Upper lobe of left lung (tissue), 6 donors: ENCODE measurements around the gene ZNF319. TPM values are rescaled to one million over a fixed set of nuclear protein-coding genes. Genes with fewer than 3 reads are reported as not detected.

Experiments
- ATAC-seq, 2 donors: fragments of 200-7000 bp; cut with Tn5 transposase; one replicate each; pipeline ENCODE4 v1.9.1; 2022; ENCODE audit warnings: mild to moderate bottlenecking in 2 of 2, moderate library complexity in 2 of 2; ENCODE audit not compliant: low FRiP score in 2 of 2
- DNase-seq, 2 donors: peaks; one replicate each; pipeline ENCODE4 v3.0.0-alpha.2; 2019 to 2020
- H3K27ac ChIP-seq, 4 donors: fragments of 200-600 bp; sonication (generic); one replicate each; pipeline ENCODE4 v1.5.1; 2016 to 2019
- H3K27me3 ChIP-seq, 4 donors: fragments of 200-600 bp; sonication (generic); one replicate each; pipeline ENCODE4 v1.5.1; 2017 to 2019
- H3K36me3 ChIP-seq, 4 donors: fragments of 200-600 bp; sonication (generic); one replicate each; pipeline ENCODE4 v1.5.1; 2016 to 2019
- H3K4me1 ChIP-seq, 4 donors: fragments of 200-600 bp; sonication (generic); one replicate each; pipeline ENCODE4 v1.5.1; 2018 to 2019
- H3K4me3 ChIP-seq, 4 donors: fragments of 200-600 bp; sonication (generic); one replicate each; pipeline ENCODE4 v1.5.1; 2017 to 2019; ENCODE audit warnings: mild to moderate bottlenecking in 2 of 4, moderate library complexity in 1 of 4
- H3K9me3 ChIP-seq, 4 donors: fragments of 200-600 bp; sonication (generic); one replicate each; pipeline ENCODE4 v1.5.1; 2018 to 2019
- CTCF ChIP-seq, 6 experiments: fragments of 450-650 bp in 4 of 6; fragments of 200-600 bp in 2 of 6; sonication (generic) in 2 of 6; IDR thresholded peaks; one replicate each; pipeline ENCODE4 v1.5.1; 2016 to 2019; ENCODE audit warnings: antibody characterized with exemption in 6 of 6
- EP300 ChIP-seq, 4 donors: sonication (generic); formaldehyde crosslinking; IDR thresholded peaks; one replicate each; pipeline ENCODE4 v1.5.1; 2017; ENCODE audit warnings: antibody characterized with exemption in 4 of 4, control low read depth in 2 of 4
- POLR2A ChIP-seq, 4 donors: fragments of 450-650 bp; IDR thresholded peaks; one replicate each; pipeline ENCODE4 v1.5.1; 2016 to 2017; ENCODE audit warnings: antibody characterized with exemption in 4 of 4, mild to moderate bottlenecking in 2 of 4
- POLR2AphosphoS5 ChIP-seq, 2 donors: sonication (generic); formaldehyde crosslinking; IDR thresholded peaks; one replicate each; pipeline ENCODE4 v1.5.1; 2017; ENCODE audit warnings: antibody characterized with exemption in 2 of 2
- WGBS, 2 donors: methylation state at CpG; one replicate each; pipeline ENCODE4 v1.1.5; 2017 to 2018; 5-methylcytosine and 5-hydroxymethylcytosine counted together
- total RNA-seq, 6 donors: library from RNA; depleted of rRNA in 4 of 6; stranded (reverse); fragments of >200 nt in 4 of 6; gene quantifications; one replicate each; pipeline versions ENCODE4 v1.1.0 to v1.2.1, GENCODE V29; 2016 to 2021
- donor health status: DM: no; HTN: no; CAD: no; lungs with moderate emphysema.
- donor health status: DM: no; HTN: yes; CAD: no; lungs with severe emphysema.

ZNF319 gene
- total RNA-seq, 6 donors from 2014 or later, result 8.0 to 28.3 (median 13.3) TPM

DNA sequence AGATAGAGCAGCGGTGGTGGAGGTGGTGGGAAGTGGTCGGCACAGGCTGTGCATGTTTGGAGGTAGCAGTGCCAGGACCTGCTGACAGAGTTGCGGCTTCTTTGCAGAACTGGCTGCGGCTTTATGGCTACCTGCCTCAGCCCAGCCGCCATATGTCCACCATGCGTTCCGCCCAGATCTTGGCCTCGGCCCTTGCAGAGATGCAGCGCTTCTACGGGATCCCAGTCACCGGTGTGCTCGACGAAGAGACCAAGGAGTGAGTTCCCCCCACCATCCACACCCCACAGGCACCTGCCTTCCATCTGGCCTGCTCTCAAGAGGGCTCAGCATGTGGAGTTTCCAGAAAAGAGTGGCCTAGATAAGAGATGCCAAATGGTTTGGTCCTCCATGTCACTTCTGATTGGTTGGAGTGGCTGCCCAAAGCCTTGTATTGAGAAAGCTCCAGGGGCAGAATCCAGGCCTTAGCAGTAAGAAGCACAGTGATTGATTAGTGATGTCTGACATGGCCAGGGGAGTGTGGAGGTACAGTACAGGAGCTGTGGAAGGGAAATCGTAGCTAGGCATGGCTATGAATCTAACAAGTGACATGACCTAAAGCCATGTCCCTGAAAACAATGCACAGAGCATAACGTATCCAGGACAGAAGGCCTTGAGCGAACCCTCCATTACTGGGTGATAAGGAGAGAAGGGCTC, 37.0 kb upstream of the ZNF319 start:
- Histone ChIP-seq H3K36me3 (peaks cover 0 to 37% (median 20%) of the 10 kb centered on the region in 4 donors), H3K4me3 (no peak overlapping the region), H3K4me1 (peaks cover 9 to 27% (median 13%) of the 10 kb centered on the region in 4 donors), H3K27ac (no peak overlapping the region), H3K27me3 (no peaks in the 10 kb centered on the region), H3K9me3 (no peaks in the 10 kb centered on the region)
- WGBS, 2 donors, result 96 to 97% methylated on average over 9 to 15 of the region's 16 CpGs
- TF ChIP-seq EP300 (IDR thresholded peaks at IDR 0.05) (no peak), POLR2A (IDR thresholded peaks at IDR 0.05) (no peak), POLR2AphosphoS5 (IDR thresholded peaks at IDR 0.05) (no peak), CTCF (IDR thresholded peaks at IDR 0.05) (no peak)
- DNase-seq, result peak in 1 of 2 donors; percentile 36
- no peak for ATAC-seq

DNA sequence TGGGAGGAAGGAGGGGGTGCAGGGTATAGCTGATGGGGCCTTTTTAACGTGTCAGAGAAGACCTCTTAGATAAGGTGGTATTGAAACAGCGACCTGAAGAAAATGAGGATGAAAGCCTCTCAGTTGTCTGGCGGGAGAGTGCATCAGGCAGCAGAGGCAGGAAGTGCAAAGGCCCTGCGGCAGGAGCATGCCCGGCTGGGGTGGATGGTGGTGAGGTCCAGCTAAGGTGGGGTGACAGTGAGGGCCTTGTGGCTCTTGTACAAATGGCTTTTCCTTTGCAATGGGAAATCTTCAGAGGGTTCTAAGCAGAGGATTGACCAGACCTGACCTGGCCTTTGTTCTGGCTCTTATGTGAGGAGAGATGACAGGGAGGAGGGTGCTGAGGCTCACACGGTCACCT, 36.5 kb upstream of the ZNF319 start:
- 92 to 97% methylated on average over 6 of the region's 6 CpGs for WGBS, 2 donors
- Histone ChIP-seq H3K4me3 (no peak overlapping the region), H3K27ac (no peak overlapping the region), H3K27me3 (no peaks in the 10 kb centered on the region), H3K9me3 (no peaks in the 10 kb centered on the region), H3K4me1 (peaks cover 14 to 32% (median 17%) of the 10 kb centered on the region in 4 donors), H3K36me3 (peaks cover 0 to 31% (median 17%) of the 10 kb centered on the region in 4 donors)
- DNase-seq (no peak), ATAC-seq (no peak)
- TF ChIP-seq POLR2A (IDR thresholded peaks at IDR 0.05) (no peak), EP300 (IDR thresholded peaks at IDR 0.05) (no peak), CTCF (IDR thresholded peaks at IDR 0.05) (no peak), POLR2AphosphoS5 (IDR thresholded peaks at IDR 0.05) (no peak)

DNA sequence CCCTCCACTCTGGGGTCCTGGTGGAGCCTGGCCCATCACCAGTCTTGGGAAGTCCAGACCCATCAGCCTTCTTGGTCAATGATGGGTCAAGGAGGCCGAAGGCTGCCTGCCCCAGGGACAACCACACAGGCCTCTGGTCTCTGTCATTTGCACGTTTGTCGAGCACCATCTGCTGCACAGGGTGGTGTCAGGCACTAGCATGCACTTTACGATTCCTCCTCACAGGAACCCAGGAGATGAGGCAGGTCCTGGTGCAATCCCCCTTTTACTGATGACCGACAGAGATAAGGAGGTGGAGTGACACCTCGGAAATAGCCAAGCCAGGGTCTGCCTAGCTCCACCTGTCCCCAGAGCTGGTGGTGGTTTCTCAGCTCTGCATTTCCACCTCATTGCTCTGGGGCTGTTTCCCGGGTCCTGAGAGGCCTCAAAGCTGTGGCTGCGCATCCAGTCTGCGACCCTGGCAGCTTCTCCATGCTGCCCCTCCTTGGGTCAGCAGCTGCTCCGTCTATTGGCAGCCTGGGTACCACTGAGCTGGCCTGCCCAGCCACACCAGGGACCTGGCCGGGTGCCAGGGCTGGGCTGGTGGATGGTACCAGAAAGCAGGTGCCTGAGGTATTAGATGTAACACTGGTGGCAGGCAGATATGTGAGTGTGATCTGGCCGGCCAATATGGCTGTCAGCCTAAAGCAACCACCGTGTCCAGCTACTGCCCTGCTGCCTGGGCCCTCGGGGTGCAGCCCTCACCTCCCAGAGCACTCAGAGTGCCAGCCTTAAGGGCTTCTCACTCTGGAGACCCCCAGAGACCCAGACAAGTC, 35.1 kb upstream of the ZNF319 start:
- Histone ChIP-seq H3K27me3 (no peaks in the 10 kb centered on the region), H3K4me1 (peaks cover 26 to 45% (median 28%) of the 10 kb centered on the region in 4 donors), H3K9me3 (no peaks in the 10 kb centered on the region), H3K4me3 (no peak overlapping the region), H3K27ac (no peak overlapping the region), H3K36me3 (peaks cover 0 to 20% (median 11%) of the 10 kb centered on the region in 4 donors)
- ATAC-seq, result no peak
- no peak for DNase-seq
- 86 to 97% methylated on average over 6 to 14 of the region's 14 CpGs for WGBS, 2 donors
- TF ChIP-seq POLR2AphosphoS5 (IDR thresholded peaks at IDR 0.05) (no peak), CTCF (IDR thresholded peaks at IDR 0.05) (no peak), EP300 (IDR thresholded peaks at IDR 0.05) (no peak), POLR2A (IDR thresholded peaks at IDR 0.05) (no peak)

DNA sequence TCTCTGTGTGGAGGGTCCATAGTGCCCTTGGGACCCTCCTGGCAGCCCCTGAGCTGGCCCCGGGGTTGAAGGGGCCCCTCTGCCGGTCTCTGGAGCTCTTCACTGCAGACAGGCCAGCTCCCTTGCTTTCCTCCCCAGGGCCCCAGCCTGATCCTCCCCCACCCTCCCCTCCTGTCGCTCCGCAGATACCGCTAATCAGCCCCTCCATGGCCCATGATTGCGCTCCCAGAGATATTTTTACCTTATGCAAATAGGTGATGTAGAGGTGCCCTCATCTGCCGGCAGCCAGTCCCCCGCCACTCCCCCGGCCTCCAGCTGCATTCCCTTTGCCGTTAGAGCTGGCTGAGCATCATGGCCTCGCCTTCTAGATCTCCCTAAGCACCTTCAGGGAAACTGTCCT, 34.3 kb upstream of the ZNF319 start:
- no peaks in the 10 kb centered on the region for H3K27me3 ChIP-seq
- H3K36me3 ChIP-seq, result peaks cover 0 to 13% (median 6%) of the 10 kb centered on the region in 4 donors
- no peak overlapping the region for H3K4me3 ChIP-seq
- peaks cover 28 to 50% (median 35%) of the 10 kb centered on the region in 4 donors for H3K4me1 ChIP-seq
- no peak for TF ChIP-seq CTCF (IDR thresholded peaks at IDR 0.05)
- TF ChIP-seq POLR2A (IDR thresholded peaks at IDR 0.05), result no peak
- no peak for TF ChIP-seq EP300 (IDR thresholded peaks at IDR 0.05)
- TF ChIP-seq POLR2AphosphoS5 (IDR thresholded peaks at IDR 0.05), result no peak
- 85 to 86% methylated on average over 9 to 11 of the region's 11 CpGs for WGBS, 2 donors
- H3K27ac ChIP-seq, result no peak overlapping the region
- ATAC-seq, result no peak
- no peaks in the 10 kb centered on the region for H3K9me3 ChIP-seq
- DNase-seq, result no peak
